WTC11 (cell line): ENCODE measurements around the gene NLN. TPM values are rescaled to one million over a fixed set of nuclear protein-coding genes. Genes with fewer than 3 reads are reported as not detected.
"Not testable (repeated sequence)": the region's sequence is repeated elsewhere in the genome, so short reads cannot be mapped to it uniquely, and the experiment has no call there.

Experiments used
- ATAC-seq: fragments of 200-7000 bp; cut with Tn5 transposase; 2 replicates; pipeline ENCODE4 v1.10.0; 2021; ENCODE audit warnings: mild to moderate bottlenecking, moderate library complexity
- CTCF ChIA-PET: fragments of 300-600 bp; sonication (Branson Sonifier 250); formaldehyde crosslinking; loops from one replicate; lab custom pipeline; 2021; ENCODE audit warnings: antibody characterized with exemption; lab: Charles Lee
- POLR2A ChIA-PET: fragments of 350-600 bp; sonication (Branson Sonifier 250); formaldehyde crosslinking; loops from one replicate; lab custom pipeline; 2021; ENCODE audit warnings: antibody characterized with exemption; lab: Charles Lee
- DNase-seq: peaks from one replicate; pipeline ENCODE4 v3.0.0; 2021; ENCODE audit warnings: low spot score
- H3K27ac Mint-ChIP-seq: 2 replicates; pipeline ENCODE4 v1.8.0; 2021; ENCODE audit warnings: mixed read lengths
- H3K27me3 Mint-ChIP-seq: 2 replicates; pipeline ENCODE4 v1.8.0; 2021; ENCODE audit warnings: low read depth, mild to moderate bottlenecking, moderate library complexity, mixed read lengths
- H3K36me3 Mint-ChIP-seq: 2 replicates; pipeline ENCODE4 v1.8.0; 2021; ENCODE audit warnings: mixed read lengths
- H3K4me1 Mint-ChIP-seq: 2 replicates; pipeline ENCODE4 v1.8.0; 2022; ENCODE audit warnings: mixed read lengths
- H3K4me3 Mint-ChIP-seq: 2 replicates; pipeline ENCODE4 v1.8.0; 2021; ENCODE audit warnings: mild to moderate bottlenecking, moderate library complexity, mixed read lengths
- H3K9me3 Mint-ChIP-seq: 2 replicates; pipeline ENCODE4 v1.8.0; 2021; ENCODE audit warnings: mixed read lengths
- ARID4B ChIP-seq: sonication (generic); formaldehyde crosslinking; IDR thresholded peaks from 2 replicates; pipeline ENCODE4 v1.8.0; 2023; ENCODE audit warnings: missing genetic modification reagents, mild to moderate bottlenecking, borderline replicate concordance
- ATF2 ChIP-seq: sonication (generic); formaldehyde crosslinking; IDR thresholded peaks from 2 replicates; pipeline ENCODE4 v1.8.1; 2022; ENCODE audit warnings: low read depth, missing genetic modification reagents, borderline replicate concordance
- ATF3 ChIP-seq: sonication (generic); formaldehyde crosslinking; conservative IDR thresholded peaks from 2 replicates; pipeline ENCODE4 v1.8.1; 2022; ENCODE audit warnings: mild to moderate bottlenecking, missing genetic modification reagents
- CTCF ChIP-seq: fragments of 200-600 bp; IDR thresholded peaks from 2 replicates; pipeline ENCODE4 v1.8.0; 2022; ENCODE audit warnings: antibody characterized with exemption
- E2F4 ChIP-seq: sonication (generic); formaldehyde crosslinking; IDR thresholded peaks from 2 replicates; pipeline ENCODE4 v1.8.1; 2022; ENCODE audit warnings: low read depth, mild to moderate bottlenecking, moderate library complexity, missing genetic modification reagents, borderline replicate concordance
- E2F5 ChIP-seq: sonication (generic); formaldehyde crosslinking; IDR thresholded peaks from 2 replicates; pipeline ENCODE4 v1.8.1; 2022; ENCODE audit warnings: mild to moderate bottlenecking, moderate library complexity, missing genetic modification reagents
- MYBL2 ChIP-seq: sonication (generic); formaldehyde crosslinking; IDR thresholded peaks from 2 replicates; pipeline ENCODE4 v1.8.1; 2023; ENCODE audit warnings: mild to moderate bottlenecking, moderate library complexity, missing genetic modification reagents
- NFATC4 ChIP-seq: fragments of 250-450 bp; sonication (Bioruptor Pico); IDR thresholded peaks from 2 replicates; pipeline ENCODE4 v1.9.0; 2021; ENCODE audit warnings: mild to moderate bottlenecking
- PREB ChIP-seq: sonication (generic); formaldehyde crosslinking; IDR thresholded peaks from 2 replicates; pipeline ENCODE4 v1.8.1; 2022; ENCODE audit warnings: mild to moderate bottlenecking, missing genetic modification reagents, moderate library complexity, borderline replicate concordance
- SOX15 ChIP-seq: fragments of 250-450 bp; sonication (Bioruptor Pico); IDR thresholded peaks from 2 replicates; pipeline ENCODE4 v1.9.0; 2021; ENCODE audit warnings: mild to moderate bottlenecking
- TEAD1 ChIP-seq: sonication (generic); formaldehyde crosslinking; IDR thresholded peaks from 2 replicates; pipeline ENCODE4 v1.8.0; 2022; ENCODE audit warnings: mild to moderate bottlenecking, missing genetic modification reagents
- TP53 ChIP-seq: sonication (generic); formaldehyde crosslinking; IDR thresholded peaks from 2 replicates; pipeline ENCODE4 v1.8.1; 2023; ENCODE audit warnings: mild to moderate bottlenecking, missing genetic modification reagents
- USF2 ChIP-seq: sonication (generic); formaldehyde crosslinking; IDR thresholded peaks from 2 replicates; pipeline ENCODE4 v1.8.1; 2023; ENCODE audit warnings: mild to moderate bottlenecking, missing genetic modification reagents, moderate library complexity
- ZSCAN18 ChIP-seq: fragments of 250-450 bp; sonication (Bioruptor Pico); IDR thresholded peaks from 2 replicates; pipeline ENCODE4 v2.1.2; 2022; ENCODE audit warnings: mild to moderate bottlenecking, moderate library complexity
- total RNA-seq: library from RNA; stranded (reverse); gene quantifications from 3 replicates; pipeline ENCODE4 v1.2.3, GENCODE V29; 2021

Gene NLN
- total RNA-seq, 1 experiment from 2014 or later, result 163 TPM

- TF ChIP-seq USF2 (no peak), E2F5 (no peak)
Measured at GRCh38 chr5:65803699-65804391, 81.8 kb downstream of the NLN start (continued).

- Mint-ChIP-seq H3K36me3 (peaks cover 59% of the 10 kb centered on the region), H3K27me3 (no peaks in the 10 kb centered on the region)
Measured at GRCh38 chr5:65805089-65805488, 83.1 kb downstream of the NLN start.

GRCh38 chr5:65807494-65807893, 85.5 kb downstream of the NLN start:
- CTCF ChIA-PET, result not testable (repeated sequence)

More at GRCh38 chr5:65805089-65805488, 83.1 kb downstream of the NLN start:
- ChIA-PET POLR2A (no interaction called here), CTCF (no interaction called here)
- no peak for DNase-seq
- no peak overlapping the region for H3K4me3 Mint-ChIP-seq
- TF ChIP-seq PREB (CRISPR knock-in tag) (no peak), E2F4 (CRISPR knock-in tag) (no peak), CTCF (no peak), NFATC4 (CRISPR knock-in tag) (no peak)
- H3K4me1 Mint-ChIP-seq, result no peaks in the 10 kb centered on the region
- ATAC-seq, result no peak
- H3K9me3 Mint-ChIP-seq, result no peaks in the 10 kb centered on the region
- no peak overlapping the region for H3K27ac Mint-ChIP-seq

GRCh38 chr5:65808251-65808741, 86.3 kb downstream of the NLN start:
- Mint-ChIP-seq H3K36me3 (peaks cover 65% of the 10 kb centered on the region), H3K27ac (peak overlapping the region; percentile 53; the same call in 1 of the 2 replicates), H3K4me1 (no peaks in the 10 kb centered on the region), H3K27me3 (no peaks in the 10 kb centered on the region), H3K4me3 (no peak overlapping the region), H3K9me3 (no peaks in the 10 kb centered on the region)
- no peak for DNase-seq
- ChIA-PET POLR2A (no interaction called here), CTCF (no interaction called here)
- no peak for TF ChIP-seq MYBL2
- TF ChIP-seq SOX15 (CRISPR knock-in tag), result no peak
- TF ChIP-seq ATF2 (CRISPR knock-in tag), result no peak
- TF ChIP-seq ZSCAN18 (CRISPR knock-in tag), result no peak
- no peak for TF ChIP-seq TP53
- no peak for TF ChIP-seq ATF3 (CRISPR knock-in tag)
- TF ChIP-seq TEAD1 (CRISPR knock-in tag), result no peak
- TF ChIP-seq ARID4B (CRISPR knock-in tag), result no peak
- no peak for ATAC-seq

More at GRCh38 chr5:65807494-65807893, 85.5 kb downstream of the NLN start:
- H3K27ac Mint-ChIP-seq, H3K4me1 Mint-ChIP-seq, DNase-seq, H3K4me3 Mint-ChIP-seq, POLR2A ChIA-PET, H3K27me3 Mint-ChIP-seq, H3K9me3 Mint-ChIP-seq, ATAC-seq: not testable (repeated sequence)
- H3K36me3 Mint-ChIP-seq, result peaks cover 59% of the 10 kb centered on the region
